Measurements from ENCODE around the gene COL8A2.
A peak's percentile ranks its signal among the peaks of the same experiment; 100 is the strongest.

Gene COL8A2

DNA sequence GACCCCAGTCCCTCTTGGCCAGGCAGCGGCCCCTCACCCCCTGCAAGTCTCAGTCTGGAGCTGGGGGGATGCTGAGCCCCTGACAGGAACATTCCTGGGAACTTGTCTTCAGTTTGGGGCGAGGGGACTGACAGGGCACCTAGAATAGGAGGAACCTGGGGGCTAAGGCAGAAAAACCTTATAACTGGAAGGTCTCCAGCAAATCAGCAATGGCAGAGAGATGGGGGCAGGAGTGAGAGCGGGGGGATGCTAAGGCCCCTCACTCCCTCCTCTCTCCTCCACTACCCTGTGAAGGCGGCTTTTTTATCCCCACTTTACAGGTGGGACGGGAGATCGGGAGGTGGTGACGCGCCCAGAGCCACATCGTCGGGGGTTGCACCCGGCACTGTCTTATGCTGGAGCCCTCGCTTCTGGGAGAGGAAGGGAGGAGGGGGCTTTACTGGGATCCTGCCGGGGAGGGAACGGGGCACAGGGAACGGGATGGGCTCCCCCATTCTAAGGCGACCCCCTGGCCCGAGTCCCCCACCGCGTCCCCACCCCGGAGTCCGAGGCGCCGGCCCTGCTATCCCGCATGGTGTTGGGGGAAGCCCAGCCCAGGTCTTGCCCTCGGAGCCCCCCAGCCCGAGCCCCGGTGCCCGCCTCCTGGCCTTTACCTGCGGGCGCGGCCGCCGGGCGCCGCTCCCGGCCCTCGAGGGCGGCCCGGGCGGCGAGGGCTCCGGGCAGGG lies 456 bp downstream of the COL8A2 start:
- in situ Hi-C loops (cut with HindIII; ENCODE audit: low pct_ligation_motif_present, low pct_unique_long_range_greater_than_20kb, low sequenced_read_pairs), result loop anchor here (25.0 kb wide), 1 partner anchor 163 kb away; no protein-coding TSS in a partner anchor
- DNase-seq, result no peak

GRCh38 chr1:36123356-36123755 lies 1.7 kb downstream of the COL8A2 start:
- DNase-seq, result no peak
- in situ Hi-C loops (cut with HindIII; ENCODE audit: low pct_ligation_motif_present, low pct_unique_long_range_greater_than_20kb, low sequenced_read_pairs), result no loop called here

DNA sequence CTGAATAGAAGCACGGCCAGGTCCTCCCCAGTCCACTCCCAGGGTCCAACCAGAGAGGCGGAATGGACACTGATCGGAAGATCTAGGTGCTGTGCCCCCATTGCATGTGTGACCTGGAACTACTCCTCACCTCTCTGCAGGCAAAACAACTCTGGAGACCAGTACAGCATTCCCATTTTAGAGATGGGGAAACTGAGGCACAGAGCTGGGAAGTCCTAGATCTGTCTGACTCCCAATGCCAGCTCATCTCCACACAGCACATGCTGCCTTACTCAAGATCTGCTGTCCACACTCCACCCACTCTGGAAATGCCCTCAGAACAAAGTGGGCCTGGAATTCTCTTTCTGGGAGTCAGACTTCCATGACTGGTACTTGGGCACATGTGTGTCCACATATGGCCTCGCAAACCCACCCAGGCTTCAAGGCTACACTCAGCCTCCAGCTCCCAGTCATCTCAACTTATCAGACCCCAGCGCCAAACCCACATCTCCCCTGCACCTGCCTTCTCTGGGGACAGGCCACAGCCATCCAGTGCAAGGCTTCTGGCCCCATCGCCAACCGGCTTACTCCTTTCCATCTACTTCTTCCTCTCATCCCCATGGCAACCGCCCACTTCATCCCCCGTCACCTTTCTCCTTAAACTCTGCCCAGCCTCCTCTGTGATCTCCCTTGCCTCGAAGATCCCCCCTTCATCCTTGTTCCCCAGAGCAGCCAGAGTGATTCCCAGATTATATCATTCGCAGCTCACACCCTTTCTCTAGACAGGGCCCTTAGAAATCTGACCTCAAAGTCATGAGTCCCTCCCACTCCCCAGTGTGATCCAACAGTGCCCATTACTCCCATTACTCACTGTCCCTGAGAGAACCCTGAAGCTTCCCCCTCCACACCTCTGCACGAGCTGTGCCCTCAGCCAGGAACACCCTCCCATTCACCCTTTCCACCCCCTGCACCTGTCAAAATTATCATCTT lies 2.7 kb downstream of the COL8A2 start:
- no peak for DNase-seq
- in situ Hi-C loops (cut with HindIII; ENCODE audit: low pct_ligation_motif_present, low pct_unique_long_range_greater_than_20kb, low sequenced_read_pairs), result no loop called here

DNA sequence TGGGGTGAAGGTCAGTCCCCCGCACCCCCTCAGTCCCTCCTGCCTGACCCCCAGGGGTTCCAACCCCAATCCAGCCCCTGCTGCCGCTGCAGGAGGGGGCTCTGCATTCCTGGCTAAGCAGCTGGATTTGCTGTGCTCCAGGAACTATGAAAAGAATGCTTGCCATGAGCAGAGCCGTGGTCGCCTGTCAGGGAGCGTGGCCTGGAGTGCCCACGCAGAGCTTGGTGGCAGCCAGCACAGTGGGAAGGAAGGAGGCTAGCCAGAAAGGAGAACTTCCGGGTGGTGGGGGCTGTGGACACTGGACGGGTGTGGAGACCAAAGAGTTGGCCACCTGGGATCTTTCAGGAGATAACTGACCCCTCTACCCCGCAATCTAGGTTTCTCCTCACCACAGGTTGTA lies 5.6 kb downstream of the COL8A2 start:
- DNase-seq, result no peak
- in situ Hi-C loops (cut with HindIII; ENCODE audit: low pct_ligation_motif_present, low pct_unique_long_range_greater_than_20kb, low sequenced_read_pairs), result no loop called here

- in situ Hi-C loops (cut with HindIII; ENCODE audit: low pct_ligation_motif_present, low pct_unique_long_range_greater_than_20kb, low sequenced_read_pairs), result no loop called here
- no peak for DNase-seq
Measured at GRCh38 chr1:36118447-36119204, 6.4 kb downstream of the COL8A2 start.

DNA sequence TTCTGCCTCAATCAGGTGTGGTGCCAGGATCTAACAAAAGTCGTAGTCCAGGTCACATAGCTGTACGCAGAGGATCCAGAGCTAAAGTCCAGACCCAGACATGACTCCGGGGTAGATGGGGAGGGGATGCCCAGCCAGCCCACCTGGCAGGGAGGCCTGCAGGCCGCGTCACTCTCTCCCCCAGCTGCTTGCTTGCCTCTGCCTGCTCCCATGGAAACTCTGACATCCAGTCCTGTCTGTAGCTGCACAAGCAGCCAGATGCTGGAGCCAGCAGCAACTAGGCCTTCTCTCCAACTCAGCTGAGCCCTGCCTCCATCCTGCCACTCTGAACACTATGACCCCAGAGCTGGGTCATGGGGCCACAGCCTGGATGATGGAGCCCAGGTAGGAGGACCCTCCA lies 8.1 kb downstream of the COL8A2 start:
- DNase-seq, result no peak
- in situ Hi-C loops (cut with HindIII; ENCODE audit: low pct_ligation_motif_present, low pct_unique_long_range_greater_than_20kb, low sequenced_read_pairs), result no loop called here

DNA sequence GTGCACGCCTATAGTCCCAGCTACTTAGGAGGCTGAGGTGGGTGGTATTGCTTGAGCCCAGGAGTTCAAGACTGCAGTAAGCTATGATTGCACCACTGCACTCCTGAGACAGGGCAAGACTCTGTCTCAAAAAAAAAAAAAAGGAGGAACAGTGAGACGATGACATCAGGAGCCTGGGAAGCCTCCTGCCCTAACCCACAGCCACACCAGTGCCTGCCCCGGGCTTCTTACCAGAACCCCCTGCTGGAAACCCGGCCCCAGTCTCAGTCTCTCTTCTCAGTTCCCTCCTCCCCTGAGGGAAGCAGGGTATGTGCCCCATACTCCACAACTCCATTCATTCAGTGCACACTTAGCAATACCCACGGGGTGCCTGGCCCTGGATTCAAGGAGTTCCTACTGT lies 9.1 kb downstream of the COL8A2 start:
- in situ Hi-C loops (cut with HindIII; ENCODE audit: low pct_ligation_motif_present, low pct_unique_long_range_greater_than_20kb, low sequenced_read_pairs), result no loop called here
- DNase-seq, result no peak

DNA sequence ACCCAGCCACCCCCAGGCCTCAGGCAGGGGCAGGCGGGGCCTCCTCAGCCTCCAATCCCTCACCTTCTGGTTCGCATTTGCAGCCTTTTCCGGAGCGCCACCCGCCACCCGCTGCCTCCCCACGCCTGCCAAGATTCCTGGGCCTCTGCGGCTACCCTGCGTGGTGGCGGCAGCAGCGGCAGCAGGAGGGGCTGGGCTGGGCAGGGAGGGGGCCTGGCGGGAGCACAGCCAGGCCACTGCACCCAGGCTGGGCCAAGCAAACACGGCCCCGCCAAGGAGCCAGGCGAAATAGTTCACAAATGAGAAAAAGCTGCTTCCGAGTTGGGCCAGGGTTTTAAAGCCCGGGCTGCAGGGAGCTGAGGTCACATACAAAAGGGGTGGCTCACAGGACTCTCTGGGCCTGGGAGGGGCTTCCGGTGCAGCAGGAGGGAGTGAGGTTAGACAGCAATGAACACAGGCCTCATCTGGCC lies 9.8 kb downstream of the COL8A2 start:
- in situ Hi-C loops (cut with HindIII; ENCODE audit: low pct_ligation_motif_present, low pct_unique_long_range_greater_than_20kb, low sequenced_read_pairs), result no loop called here
- DNase-seq, result no peak

DNA sequence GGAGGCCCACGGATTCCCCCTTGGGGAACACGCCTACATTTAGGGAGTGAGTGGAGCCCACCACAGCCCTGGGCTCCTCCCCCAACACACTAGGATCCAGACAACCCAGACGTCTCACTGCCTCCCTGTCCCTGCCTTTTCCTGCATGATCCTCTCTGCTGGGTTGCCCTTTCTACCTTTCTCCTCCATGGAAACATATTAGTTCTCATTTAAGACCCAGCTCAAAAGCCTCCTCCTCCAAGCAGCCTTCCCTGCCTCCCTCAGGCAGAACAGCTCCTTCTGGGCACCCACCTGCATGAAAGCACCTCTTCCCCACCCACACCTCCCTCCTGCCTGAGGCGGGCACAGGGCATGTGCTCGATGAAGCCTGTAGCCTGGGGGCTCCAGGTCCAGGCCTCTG lies 10.7 kb downstream of the COL8A2 start:
- no peak for DNase-seq
- in situ Hi-C loops (cut with HindIII; ENCODE audit: low pct_ligation_motif_present, low pct_unique_long_range_greater_than_20kb, low sequenced_read_pairs), result no loop called here

GRCh38 chr1:36112823-36113222 lies 12.2 kb downstream of the COL8A2 start:
- in situ Hi-C loops (cut with HindIII; ENCODE audit: low pct_ligation_motif_present, low pct_unique_long_range_greater_than_20kb, low sequenced_read_pairs), result no loop called here
- DNase-seq, result no peak

- DNase-seq, result no peak
- in situ Hi-C loops (cut with HindIII; ENCODE audit: low pct_ligation_motif_present, low pct_unique_long_range_greater_than_20kb, low sequenced_read_pairs), result no loop called here
Measured at GRCh38 chr1:36111151-36111550, 13.9 kb downstream of the COL8A2 start.

DNA sequence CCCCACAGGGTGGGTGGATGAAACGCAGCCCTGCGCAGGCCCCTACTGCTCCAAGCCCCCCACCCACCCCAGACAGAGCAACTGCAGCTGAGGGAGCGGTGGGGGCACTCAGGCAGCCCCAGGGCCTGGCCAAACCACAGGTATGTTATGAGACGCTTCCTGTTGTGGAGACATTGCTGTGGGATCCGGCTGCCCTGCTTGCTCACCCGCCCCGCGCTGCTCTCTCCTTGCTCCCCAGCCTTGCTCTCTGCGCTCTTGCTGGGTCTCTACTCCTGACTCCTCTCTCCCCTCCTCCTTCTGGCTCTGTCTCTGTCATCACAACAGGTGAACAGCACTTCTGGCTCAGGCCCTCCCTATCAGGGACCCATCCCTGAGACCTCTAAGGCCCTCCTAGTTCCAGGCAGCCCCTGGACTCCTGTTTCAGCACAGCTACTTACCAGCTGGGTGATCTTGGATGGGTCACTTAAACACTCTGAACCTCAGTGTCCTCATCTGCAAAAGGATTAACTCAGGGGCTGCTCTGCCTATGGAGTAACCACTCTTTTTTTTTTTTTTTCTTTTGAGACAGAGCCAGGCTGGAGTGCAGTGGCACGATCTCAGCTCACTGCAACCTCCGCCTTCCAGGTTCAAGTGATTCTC lies 15.9 kb downstream of the COL8A2 start:
- peak; percentile 58 for DNase-seq
- in situ Hi-C loops (cut with HindIII; ENCODE audit: low pct_ligation_motif_present, low pct_unique_long_range_greater_than_20kb, low sequenced_read_pairs), result no loop called here

- in situ Hi-C loops (cut with HindIII; ENCODE audit: low pct_ligation_motif_present, low pct_unique_long_range_greater_than_20kb, low sequenced_read_pairs), result no loop called here
- no peak for DNase-seq
Measured at GRCh38 chr1:36108314-36108713, 16.7 kb downstream of the COL8A2 start.

DNA sequence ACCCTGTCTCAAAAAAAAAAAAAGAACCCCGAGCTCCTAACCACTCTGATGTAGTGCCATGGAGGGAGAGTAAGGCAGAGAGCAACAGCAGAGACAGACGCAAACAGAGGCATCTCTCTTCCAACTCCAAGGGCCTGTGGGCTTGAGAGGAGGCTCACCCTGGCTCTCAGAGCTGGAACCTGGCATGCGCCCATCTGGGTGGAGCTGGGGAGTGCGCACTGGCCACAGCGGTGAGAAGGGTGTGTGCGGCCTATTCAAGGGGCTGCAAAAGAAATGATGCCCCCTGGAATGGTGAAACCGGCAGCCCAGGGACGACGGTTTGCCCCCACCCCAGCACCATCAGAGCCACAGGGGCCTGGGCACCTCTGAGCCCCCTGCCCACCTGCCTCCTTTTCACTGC lies 17.6 kb downstream of the COL8A2 start:
- DNase-seq, result no peak
- in situ Hi-C loops (cut with HindIII; ENCODE audit: low pct_ligation_motif_present, low pct_unique_long_range_greater_than_20kb, low sequenced_read_pairs), result no loop called here

GRCh38 chr1:36106269-36106668 lies 18.8 kb downstream of the COL8A2 start:
- no peak for DNase-seq
- in situ Hi-C loops (cut with HindIII; ENCODE audit: low pct_ligation_motif_present, low pct_unique_long_range_greater_than_20kb, low sequenced_read_pairs), result no loop called here

GRCh38 chr1:36101546-36101945 lies 23.5 kb downstream of the COL8A2 start:
- no peak for DNase-seq
- in situ Hi-C loops (cut with HindIII; ENCODE audit: low pct_ligation_motif_present, low pct_unique_long_range_greater_than_20kb, low sequenced_read_pairs), result no loop called here

DNA sequence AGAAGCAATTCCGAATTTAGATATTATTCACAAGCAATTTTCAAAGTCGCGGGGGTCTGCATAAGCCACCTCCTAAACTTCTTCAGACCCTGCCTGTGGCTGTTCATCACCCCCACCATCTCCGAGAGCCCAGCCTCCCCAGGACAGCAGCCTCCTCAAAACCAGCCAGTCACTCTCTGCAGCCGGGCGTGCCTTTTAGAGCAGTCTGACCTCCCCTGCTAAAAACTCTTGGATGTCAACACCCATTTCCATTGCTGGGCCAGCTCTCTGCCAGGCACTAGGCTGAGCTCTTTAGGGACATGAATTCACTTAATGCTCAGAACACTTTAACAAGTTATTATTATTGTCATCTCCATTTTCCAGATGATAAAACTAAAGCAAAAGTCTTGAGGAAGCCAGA lies 24.6 kb downstream of the COL8A2 start:
- no peak for DNase-seq
- in situ Hi-C loops (cut with HindIII; ENCODE audit: low pct_ligation_motif_present, low pct_unique_long_range_greater_than_20kb, low sequenced_read_pairs), result no loop called here

DNA sequence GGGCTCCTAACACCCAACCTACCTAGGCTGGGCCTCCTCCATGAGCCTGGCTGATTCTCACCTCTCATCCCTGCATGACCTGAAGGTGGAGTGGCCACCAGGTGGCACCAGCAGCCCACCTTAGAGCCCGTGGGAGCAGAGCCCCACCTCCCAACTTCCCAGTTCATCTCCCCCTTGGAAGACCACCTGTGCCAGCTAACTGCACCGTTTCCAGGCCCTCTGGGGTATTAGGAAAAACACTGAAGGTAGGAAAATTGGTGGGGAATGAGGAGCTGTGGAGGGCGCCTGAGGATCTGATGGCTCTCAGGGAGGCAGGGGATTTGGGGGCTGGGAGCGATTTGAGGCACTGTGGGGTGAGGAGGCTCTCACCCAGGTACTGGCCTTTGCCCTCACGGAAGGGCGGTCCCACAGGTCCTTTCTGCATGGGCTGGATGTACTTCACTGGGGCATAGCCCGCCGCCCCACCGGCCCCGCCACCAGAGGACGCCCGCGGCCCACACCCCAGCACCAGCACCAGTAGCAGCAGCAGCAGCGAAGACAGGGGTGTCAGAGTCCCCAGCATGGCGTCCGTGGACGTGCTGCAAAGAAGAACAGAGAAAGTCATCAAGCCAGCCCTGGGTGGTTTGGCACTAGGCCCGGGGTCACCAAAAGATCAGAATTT lies 25.2 kb downstream of the COL8A2 start:
- in situ Hi-C loops (cut with HindIII; ENCODE audit: low pct_ligation_motif_present, low pct_unique_long_range_greater_than_20kb, low sequenced_read_pairs), result no loop called here
- peak; percentile 70 for DNase-seq

Data from ACHN (cell line).